ENCODE measurements around the gene ABLIM3.
A peak's percentile ranks its signal among the peaks of the same experiment; 100 is the strongest.

The ABLIM3 gene

GRCh38 chr5:149133795-149134777 lies 7.2 kb upstream of the ABLIM3 start:
- peak; percentile 26 for DNase-seq (ENCODE audit: low read depth)
- no peak for TF ChIP-seq CTCF (conservative IDR thresholded peaks at IDR 0.05; ENCODE audit: low read depth, low read length)

GRCh38 chr5:149134778-149135500 lies 6.4 kb upstream of the ABLIM3 start:
- DNase-seq (ENCODE audit: low read depth), result no peak
- TF ChIP-seq CTCF (conservative IDR thresholded peaks at IDR 0.05; ENCODE audit: low read depth, low read length), result no peak
- H3K4me3 ChIP-seq (ENCODE audit: low read length), result no peak overlapping the region

More at GRCh38 chr5:149133795-149134777, 7.2 kb upstream of the ABLIM3 start:
- H3K4me3 ChIP-seq (ENCODE audit: low read length), result no peak overlapping the region

GRCh38 chr5:149135536-149136201 lies 5.6 kb upstream of the ABLIM3 start:
- DNase-seq (ENCODE audit: low read depth), result no peak
- H3K4me3 ChIP-seq (ENCODE audit: low read length), result no peak overlapping the region
- TF ChIP-seq CTCF (conservative IDR thresholded peaks at IDR 0.05; ENCODE audit: low read depth, low read length), result no peak

- no peak overlapping the region for H3K4me3 ChIP-seq (ENCODE audit: low read length)
- no peak for DNase-seq (ENCODE audit: low read depth)
- no peak for TF ChIP-seq CTCF (conservative IDR thresholded peaks at IDR 0.05; ENCODE audit: low read depth, low read length)
Measured at GRCh38 chr5:149138182-149138923, 2.9 kb upstream of the ABLIM3 start.

DNA sequence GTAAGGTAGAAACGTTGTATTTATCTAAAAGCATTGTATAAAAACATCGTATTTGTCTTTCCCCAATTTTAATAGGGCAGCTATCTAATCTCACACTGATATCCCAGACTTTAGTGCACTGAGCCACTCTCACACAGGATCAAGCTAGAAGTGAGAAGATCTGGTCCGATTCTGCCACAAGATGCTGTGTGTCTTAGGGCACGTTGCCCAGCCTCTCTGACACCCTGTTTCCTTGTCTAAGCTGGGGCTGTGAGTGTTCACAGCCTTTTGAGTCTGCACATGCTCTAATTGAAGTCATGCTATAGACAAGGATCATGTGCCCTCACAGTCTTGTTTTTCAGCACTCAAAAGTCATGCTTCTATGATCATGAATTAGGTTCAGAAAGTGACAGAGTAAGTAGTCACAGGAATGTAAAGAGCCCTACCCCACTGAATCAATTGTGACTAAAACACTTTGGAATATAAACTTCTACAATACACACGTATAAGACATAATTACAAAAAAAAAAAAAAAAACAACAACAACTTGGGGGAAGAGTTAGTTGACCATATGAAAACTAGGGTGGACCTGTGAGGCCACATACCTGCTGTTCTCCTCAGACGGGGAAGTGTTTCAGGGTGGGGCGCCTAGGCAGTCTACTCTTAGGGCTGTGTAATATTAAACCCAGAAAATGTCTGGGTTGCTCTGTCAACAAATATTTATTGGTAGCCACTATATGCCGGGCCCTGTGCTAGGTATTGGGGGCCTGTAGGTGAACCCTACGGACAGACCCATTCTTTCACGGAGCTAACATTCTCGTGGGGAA lies 893 bp upstream of the ABLIM3 start:
- no peak for TF ChIP-seq CTCF (conservative IDR thresholded peaks at IDR 0.05; ENCODE audit: low read depth, low read length)
- H3K4me3 ChIP-seq (ENCODE audit: low read length), result no peak overlapping the region
- DNase-seq (ENCODE audit: low read depth), result no peak

Data from retinal pigment epithelial cell (primary cell).